ENCODE measurements around the gene MBTD1.

The MBTD1 gene

DNA sequence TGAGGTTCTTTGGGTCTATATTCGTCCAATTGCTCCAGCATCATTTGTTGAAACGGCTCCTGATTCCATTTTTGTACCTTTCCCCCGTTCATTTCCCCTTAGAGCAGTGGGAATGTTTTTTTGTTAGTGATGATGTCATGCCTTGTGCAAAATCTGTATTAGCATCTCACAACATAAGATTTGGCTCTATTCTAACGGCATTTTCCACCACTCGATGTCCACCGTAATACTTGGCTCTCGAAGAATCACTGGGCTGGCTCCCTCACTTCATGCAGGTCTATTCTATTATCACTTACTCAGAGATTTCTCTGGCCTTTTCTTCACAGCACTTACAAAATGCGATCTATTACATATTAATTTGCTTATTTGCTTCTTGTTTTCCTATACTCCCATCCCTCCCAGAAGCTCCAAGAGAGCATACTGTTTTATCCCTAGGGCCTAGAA, 107.1 kb downstream of the MBTD1 start:
- no peak for DNase-seq (ENCODE audit: extremely low read depth in 1 of 2, low read depth in 1 of 2)

GRCh38 chr17:51150932-51151331, 108.9 kb downstream of the MBTD1 start:
- no peak for DNase-seq (ENCODE audit: extremely low read depth in 1 of 2, low read depth in 1 of 2)

- no peak for DNase-seq (ENCODE audit: extremely low read depth in 1 of 2, low read depth in 1 of 2)
These were observed 110.7 kb downstream of the MBTD1 start for GRCh38 chr17:51149163-51149562.

DNA sequence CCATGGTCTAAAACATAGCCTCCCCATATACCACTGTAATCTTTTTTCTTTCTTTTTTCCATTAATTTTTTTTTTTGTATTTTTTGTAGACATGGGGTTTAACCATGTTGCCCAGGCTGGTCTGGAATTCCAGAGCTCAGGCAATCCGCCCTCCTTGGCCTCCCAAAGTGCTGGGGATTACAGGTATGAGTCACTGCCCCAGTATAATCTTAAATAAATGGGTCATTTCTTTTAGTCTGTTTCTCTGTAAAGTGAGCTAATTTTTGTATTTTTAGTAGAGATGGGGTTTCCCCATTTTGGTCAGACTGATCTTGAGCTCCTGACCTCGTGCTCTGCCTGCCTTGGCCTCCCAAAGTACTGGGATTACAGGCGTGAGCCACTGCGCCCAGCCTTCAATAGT, 112.2 kb downstream of the MBTD1 start:
- no peak for DNase-seq (ENCODE audit: extremely low read depth in 1 of 2, low read depth in 1 of 2)

DNA sequence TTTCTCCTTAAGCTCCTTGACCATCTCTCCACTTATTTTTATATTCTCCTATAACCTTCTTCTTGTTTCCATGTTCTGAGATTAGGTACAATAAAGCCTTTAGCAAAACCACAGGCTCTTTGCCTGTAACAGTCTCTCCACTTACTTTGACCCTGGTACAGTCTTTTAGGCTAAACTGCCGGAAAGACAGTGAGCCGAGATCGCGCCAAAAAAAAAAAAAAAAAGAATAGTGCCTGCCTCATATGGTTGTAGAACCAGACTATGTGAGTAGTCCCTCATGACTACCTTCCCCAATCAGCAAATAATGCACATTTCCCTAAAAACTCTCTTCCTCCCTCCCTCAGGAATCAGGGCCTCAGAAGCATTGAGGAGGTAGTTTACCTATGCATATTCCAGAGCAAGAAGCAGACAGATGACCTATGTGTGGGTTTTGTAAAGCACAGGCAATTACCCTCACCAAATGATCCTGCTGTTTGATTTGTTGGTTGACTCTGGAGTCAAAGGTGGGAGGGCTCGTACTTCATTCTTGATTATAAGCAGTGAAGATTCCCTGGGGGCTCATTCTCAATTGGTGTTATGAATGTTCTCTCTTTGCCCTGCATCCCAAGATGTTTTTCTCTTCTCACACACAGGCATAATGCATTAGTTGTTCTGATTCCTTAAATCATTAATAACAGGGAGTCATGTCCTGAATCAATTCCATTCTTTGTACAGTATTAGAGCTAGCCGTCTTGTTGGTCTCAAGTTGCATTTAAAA, 115.4 kb downstream of the MBTD1 start:
- no peak for DNase-seq (ENCODE audit: extremely low read depth in 1 of 2, low read depth in 1 of 2)

- no peak for DNase-seq (ENCODE audit: extremely low read depth in 1 of 2, low read depth in 1 of 2)
These were observed 117.3 kb downstream of the MBTD1 start for GRCh38 chr17:51142597-51142996.

DNA sequence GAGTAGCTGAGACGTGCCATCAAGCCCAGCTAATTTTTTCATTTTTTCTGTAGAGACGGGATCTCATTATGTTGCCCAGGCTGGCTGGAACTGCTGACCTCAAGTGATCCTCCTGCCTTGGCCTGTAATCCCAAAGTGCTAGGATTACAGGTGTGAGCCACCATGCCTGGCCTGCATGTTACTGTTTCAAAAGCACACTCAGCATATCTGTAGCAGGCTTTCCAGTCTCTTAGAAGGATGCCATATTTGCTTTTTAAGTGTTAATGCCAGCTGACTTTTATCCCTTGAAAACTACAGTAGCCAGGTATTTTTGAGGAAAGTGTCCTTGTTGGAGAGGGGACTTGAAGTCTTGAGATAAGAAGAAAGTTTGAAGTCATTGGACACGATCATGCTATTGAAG, 123.9 kb downstream of the MBTD1 start:
- no peak for DNase-seq (ENCODE audit: extremely low read depth in 1 of 2, low read depth in 1 of 2)

DNA sequence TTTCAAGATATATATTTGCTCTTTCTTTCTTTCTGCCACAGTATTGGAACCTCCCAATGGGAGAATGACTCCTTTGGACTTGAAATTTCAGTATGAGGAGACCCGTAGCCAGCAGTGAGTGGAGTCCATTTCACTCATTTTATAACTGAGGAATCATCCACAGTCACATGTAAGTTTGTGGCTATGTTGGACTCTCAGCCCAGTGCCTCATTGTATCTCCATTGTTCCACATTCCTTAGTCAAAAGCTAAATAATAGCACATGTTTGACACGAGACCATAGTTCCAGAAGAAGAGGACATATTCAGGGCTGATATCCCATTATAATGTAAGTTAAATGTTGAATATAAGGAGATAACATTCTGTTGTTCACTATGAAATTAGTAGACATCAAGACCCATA, 126.5 kb downstream of the MBTD1 start:
- DNase-seq (ENCODE audit: extremely low read depth in 1 of 2, low read depth in 1 of 2): no peak

DNA sequence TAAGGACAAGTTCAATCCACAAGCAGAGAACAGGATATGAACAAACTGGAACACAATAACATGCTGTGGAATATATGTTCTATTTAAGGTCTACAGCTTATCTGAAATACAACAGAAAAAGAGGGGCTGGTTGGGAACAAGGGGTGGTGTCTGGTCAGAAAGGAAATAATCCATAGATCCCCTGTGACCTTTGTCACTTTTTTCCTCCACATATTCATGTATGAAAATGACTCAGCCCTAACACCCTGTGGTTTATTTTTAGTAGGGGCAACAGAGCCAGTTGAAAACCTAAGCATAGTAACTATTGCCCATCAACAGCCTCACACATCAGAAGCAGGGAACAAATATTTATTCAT, 126.9 kb downstream of the MBTD1 start:
- DNase-seq (ENCODE audit: extremely low read depth in 1 of 2, low read depth in 1 of 2): no peak

- DNase-seq (ENCODE audit: extremely low read depth in 1 of 2, low read depth in 1 of 2): no peak
These were observed 131.8 kb downstream of the MBTD1 start for GRCh38 chr17:51128076-51128475.
